AG04450 (cell line): ENCODE data around the gene MOB1A. TPM values are rescaled to one million over a fixed set of nuclear protein-coding genes. Genes with fewer than 3 reads are reported as not detected.

ENCODE experiments used
- CTCF ChIA-PET: fragments of 300-600, 350-600 bp; formaldehyde crosslinking; extraction: SDS; loops from one replicate; lab custom pipeline; 2022; ENCODE audit warnings: antibody characterized with exemption, inconsistent platforms; lab: Charles Lee
- POLR2A ChIA-PET: fragments of 350-600 bp; formaldehyde crosslinking; extraction: SDS; loops from one replicate; lab custom pipeline; 2021; ENCODE audit warnings: antibody characterized with exemption, inconsistent platforms; lab: Yijun Ruan, JAX
- DNase-seq: peaks from one replicate; pipeline ENCODE4 v3.0.0-alpha.2; 2011; ENCODE audit warnings: low read depth, low spot score
- H3K27ac ChIP-seq: one replicate; pipeline ENCODE4 v1.5.1; 2012; ENCODE audit warnings: low read depth, low read length, control low read depth
- H3K27me3 ChIP-seq: one replicate; pipeline ENCODE4 v1.6.0; 2012; ENCODE audit warnings: low read length; ENCODE audit not compliant: control insufficient read depth, insufficient read depth
- H3K4me3 ChIP-seq: 2 replicates; pipeline ENCODE4 v1.5.1; 2011; ENCODE audit warnings: mild to moderate bottlenecking, low read depth, low read length, control low read depth
- H3K9me3 ChIP-seq: 2 replicates; pipeline ENCODE4 v1.5.1; 2012; ENCODE audit warnings: low read length; ENCODE audit not compliant: control insufficient read depth, insufficient read depth
- CTCF ChIP-seq: IDR thresholded peaks from 2 replicates; pipeline ENCODE4 v1.5.1; 2011; ENCODE audit warnings: low read depth, low read length, control low read depth, inconsistent platforms
- polyA plus RNA-seq: library from polyadenylated mRNA; depleted of rRNA; stranded (reverse); fragments of >200 nt; gene quantifications from 2 replicates; pipeline ENCODE4 v1.2.3, GENCODE V29; 2011

MOB1A gene
- polyA plus RNA-seq, 1 experiment, result 59.7 TPM

GRCh38 chr2:74179063-74179865 is 585 bp upstream of the MOB1A start:
- CTCF ChIA-PET, result interaction anchor here (0.6 to 1.3 kb wide), 9 partner anchors 11 to 565 kb away, joined by 3 to 13 read pairs (median 4); partner anchors contain the start of gene MTHFD2
- peak; percentile 40 for TF ChIP-seq CTCF
- peaks cover 4% of the 10 kb centered on the region; the same call in 1 of the 2 replicates for H3K9me3 ChIP-seq
- peak overlapping the region; percentile 77 for H3K4me3 ChIP-seq
- H3K27me3 ChIP-seq, result no peaks in the 10 kb centered on the region
- no peak overlapping the region for H3K27ac ChIP-seq
- no peak for DNase-seq
- POLR2A ChIA-PET, result interaction anchor here (0.6 to 2.2 kb wide), 13 partner anchors 9 to 287 kb away, joined by 3 to 25 read pairs (median 5); partner anchors contain the start of gene MTHFD2

GRCh38 chr2:74177696-74178095 is 983 bp downstream of the MOB1A start:
- no peak overlapping the region for H3K27ac ChIP-seq

GRCh38 chr2:74174909-74175308 is 3.8 kb downstream of the MOB1A start:
- POLR2A ChIA-PET, result no interaction called here
- no peak for DNase-seq
- Histone ChIP-seq H3K9me3 (peaks cover 4% of the 10 kb centered on the region; the same call in 1 of the 2 replicates), H3K4me3 (no peak overlapping the region), H3K27me3 (no peaks in the 10 kb centered on the region), H3K27ac (no peak overlapping the region)
- CTCF ChIA-PET, result interaction anchor here (0.8 kb wide), 1 partner anchor 28 kb away, joined by 4 read pairs; the partner anchor contains the start of gene BOLA3
- no peak for TF ChIP-seq CTCF

More at GRCh38 chr2:74177696-74178095, 983 bp downstream of the MOB1A start:
- no peak for TF ChIP-seq CTCF
- H3K27me3 ChIP-seq, result no peaks in the 10 kb centered on the region
- DNase-seq, result no peak
- CTCF ChIA-PET, result interaction anchor here (0.5 to 1.3 kb wide), 3 partner anchors 157 to 351 kb away, joined by 3 to 4 read pairs (median 3); no protein-coding TSS in a partner anchor
- H3K4me3 ChIP-seq, result peak overlapping the region; percentile 77
- POLR2A ChIA-PET, result interaction anchor here (0.8 to 2.2 kb wide), 8 partner anchors 11 to 355 kb away, joined by 3 to 25 read pairs (median 4); partner anchors contain the start of gene MTHFD2
- peaks cover 4% of the 10 kb centered on the region; the same call in 1 of the 2 replicates for H3K9me3 ChIP-seq

- Histone ChIP-seq H3K4me3 (no peak overlapping the region), H3K27ac (no peak overlapping the region), H3K27me3 (no peaks in the 10 kb centered on the region), H3K9me3 (no peaks in the 10 kb centered on the region)
- no peak for TF ChIP-seq CTCF
- POLR2A ChIA-PET, result interaction anchor here (2.9 kb wide), 1 partner anchor 10 kb away, joined by 9 read pairs; the partner anchor contains the start of gene MOB1A
- CTCF ChIA-PET, result interaction anchor here (1.0 to 1.4 kb wide), 3 partner anchors 11 to 22 kb away, joined by 5 read pairs; partner anchors contain the start of gene BOLA3
- no peak for DNase-seq
These were observed 9.9 kb downstream of the MOB1A start for GRCh38 chr2:74168739-74169138.
